Natural killer cell (primary cell): ENCODE results near the gene HTR7. TPM values are rescaled to one million over a fixed set of nuclear protein-coding genes. Genes with fewer than 3 reads are reported as not detected.
A peak's percentile ranks its signal among the peaks of the same experiment; 100 is the strongest.
"Not testable (repeated sequence)": the region's sequence is repeated elsewhere in the genome, so short reads cannot be mapped to it uniquely, and the experiment has no call there.

ENCODE experiments used
- ATAC-seq, 3 donors: fragments of 150-1000 bp in 2 of 3; fragments of 200-7000 bp in 1 of 3; cut with Tn5 transposase; 1 replicate in 1 of 3; 2 replicates in 2 of 3; pipeline ENCODE4 v1.10.0; 2021; ENCODE audit warnings: mild to moderate bottlenecking in 2 of 3, moderate library complexity in 2 of 3
- DNase-seq, 2 donors: peaks; one replicate each; pipeline versions ENCODE4 v3.0.0 to v3.0.0-alpha.2; 2013 to 2021; ENCODE audit warnings: mixed read lengths in 1 of 2
- H3K27ac ChIP-seq: one replicate; pipeline ENCODE4 v1.5.1; 2013; ENCODE audit warnings: mild to moderate bottlenecking, low read length
- H3K27me3 ChIP-seq: one replicate; pipeline ENCODE4 v1.6.1; 2013; ENCODE audit warnings: low read length; ENCODE audit not compliant: control insufficient read depth, insufficient read depth
- H3K36me3 ChIP-seq: one replicate; pipeline ENCODE4 v1.6.1; 2013; ENCODE audit warnings: low read length; ENCODE audit not compliant: control insufficient read depth, insufficient read depth
- H3K4me1 ChIP-seq: one replicate; pipeline ENCODE4 v1.6.1; 2013; ENCODE audit warnings: low read length; ENCODE audit not compliant: control insufficient read depth, insufficient read depth
- H3K4me3 ChIP-seq: one replicate; pipeline ENCODE4 v1.5.1; 2013; ENCODE audit warnings: low read length
- H3K9me3 ChIP-seq: one replicate; pipeline ENCODE4 v1.6.1; 2013; ENCODE audit warnings: low read length; ENCODE audit not compliant: control insufficient read depth, insufficient read depth
- H3K27ac Mint-ChIP-seq, 2 donors: one replicate each; pipeline ENCODE4 v1.8.0; 2022; ENCODE audit warnings: mild to moderate bottlenecking in 2 of 2, mixed read lengths in 2 of 2, moderate library complexity in 1 of 2
- H3K27me3 Mint-ChIP-seq, 2 donors: one replicate each; pipeline ENCODE4 v1.8.0; 2022; ENCODE audit warnings: low read depth in 2 of 2, mixed read lengths in 2 of 2
- H3K36me3 Mint-ChIP-seq: one replicate; pipeline ENCODE4 v1.8.0; 2022; ENCODE audit warnings: mixed read lengths
- H3K4me1 Mint-ChIP-seq, 2 donors: one replicate each; pipeline ENCODE4 v1.8.0; 2022; ENCODE audit warnings: mixed read lengths in 2 of 2
- H3K4me3 Mint-ChIP-seq: one replicate; pipeline ENCODE4 v1.8.0; 2022; ENCODE audit warnings: mild to moderate bottlenecking, moderate library complexity, mixed read lengths
- H3K9me3 Mint-ChIP-seq, 2 donors: one replicate each; pipeline ENCODE4 v1.8.0; 2022; ENCODE audit warnings: mixed read lengths in 2 of 2
- CTCF ChIP-seq: fragments of 200-600 bp; IDR thresholded peaks from one replicate; pipeline ENCODE4 v1.8.0; 2022; ENCODE audit warnings: antibody characterized with exemption
- WGBS: methylation state at CpG from one replicate; pipeline ENCODE4 v1.1.7; 2013; ENCODE audit warnings: missing lambda C conversion rate; ENCODE audit not compliant: insufficient coverage; 5-methylcytosine and 5-hydroxymethylcytosine counted together
- intact Hi-C: fragments of 100-400 bp; cut with micrococcal nuclease; formaldehyde crosslinking; loops from one replicate; pipeline ENCODE4 v1.14.2; 2022
- total RNA-seq, 4 donors: library from RNA; stranded (reverse); fragments of 120-200 nt in 1 of 4; gene quantifications; one replicate each; pipeline versions ENCODE4 v1.2.3 to v1.2.4, GENCODE V29; 2013 to 2022

The HTR7 gene
- under 1 TPM in 2 of 3 donors, not detected in 1; 0.11 to 0.20 TPM for total RNA-seq
- 1.3 TPM for total RNA-seq (2013)

GRCh38 chr10:90857635-90858460, at the start of gene HTR7:
TSS of gene HTR7 (minus strand) at chr10:90858039. CDS start at chr10:90857671, 368 bp downstream.
- WGBS: under 1% methylated on average over 102 of the region's 104 CpGs
- Mint-ChIP-seq H3K4me3 (peak within 1 kb of the TSS; percentile 90), H3K36me3 (no peaks in the 10 kb centered on the region), H3K27me3 (peaks cover 44 to 45% of the 10 kb centered on the region in 2 donors), H3K4me1 (peaks cover 11 to 12% of the 10 kb centered on the region in 2 donors), H3K27ac (peak within 1 kb of the TSS in 1 of 2 donors; percentile 87), H3K9me3 (no peaks in the 10 kb centered on the region)
- Histone ChIP-seq H3K27ac (no peak within 1 kb of the TSS), H3K9me3 (no peaks in the 10 kb centered on the region), H3K27me3 (peaks cover 31% of the 10 kb centered on the region), H3K36me3 (no peaks in the 10 kb centered on the region), H3K4me1 (peaks cover 14% of the 10 kb centered on the region), H3K4me3 (peak within 1 kb of the TSS; percentile 26)
- DNase-seq: peak; percentile 58 to 76
- TF ChIP-seq CTCF: peak; percentile 60
- intact Hi-C loops: no loop called here
- peak; percentile 80 to 87 (median 85) for ATAC-seq

- Histone ChIP-seq H3K36me3 (peaks cover 13% of the 10 kb centered on the region), H3K9me3 (no peaks in the 10 kb centered on the region), H3K4me1 (peaks cover under 1% of the 10 kb centered on the region), H3K27me3 (no peaks in the 10 kb centered on the region), H3K27ac (no peak overlapping the region), H3K4me3 (no peak overlapping the region)
- ATAC-seq (no peak), DNase-seq (no peak)
- Mint-ChIP-seq H3K4me3 (no peak overlapping the region), H3K27ac (no peak overlapping the region), H3K27me3 (no peaks in the 10 kb centered on the region), H3K9me3 (no peaks in the 10 kb centered on the region), H3K36me3 (peaks cover under 1% of the 10 kb centered on the region), H3K4me1 (no peaks in the 10 kb centered on the region)
- intact Hi-C loops: no loop called here
- TF ChIP-seq CTCF: no peak
- no CpG with 5 or more reads among the region's 1 CpG for WGBS
Measured at GRCh38 chr10:90906596-90906995, 48.8 kb upstream of the HTR7 start.

- H3K36me3 ChIP-seq: peaks cover 20% of the 10 kb centered on the region
- no peak for DNase-seq
- H3K4me3 Mint-ChIP-seq: no peak overlapping the region
- WGBS: 86% methylated on average over 1 of the region's 1 CpG
- no peak for TF ChIP-seq CTCF
- no peak overlapping the region for H3K27ac Mint-ChIP-seq
- H3K4me3 ChIP-seq: no peak overlapping the region
- peaks cover 6% of the 10 kb centered on the region for H3K36me3 Mint-ChIP-seq
- H3K27ac ChIP-seq: no peak overlapping the region
- H3K27me3 ChIP-seq: no peaks in the 10 kb centered on the region
- H3K27me3 Mint-ChIP-seq: no peaks in the 10 kb centered on the region
- no peaks in the 10 kb centered on the region for H3K9me3 ChIP-seq
- H3K4me1 Mint-ChIP-seq: no peaks in the 10 kb centered on the region
- no peak for ATAC-seq
- intact Hi-C loops: no loop called here
- no peaks in the 10 kb centered on the region for H3K4me1 ChIP-seq
- no peaks in the 10 kb centered on the region for H3K9me3 Mint-ChIP-seq
Measured at GRCh38 chr10:90905925-90906324, 48.1 kb upstream of the HTR7 start.

- 40% methylated on average over 1 of the region's 2 CpGs for WGBS
- H3K4me3 Mint-ChIP-seq, ATAC-seq, H3K4me3 ChIP-seq, H3K4me1 ChIP-seq, H3K4me1 Mint-ChIP-seq, H3K27me3 Mint-ChIP-seq, H3K27me3 ChIP-seq, DNase-seq, H3K27ac ChIP-seq, H3K9me3 Mint-ChIP-seq, intact Hi-C loops, H3K9me3 ChIP-seq: not testable (repeated sequence)
- Mint-ChIP-seq H3K36me3 (peaks cover 34% of the 10 kb centered on the region), H3K27ac (peak overlapping the region; percentile 57)
- peaks cover 33% of the 10 kb centered on the region for H3K36me3 ChIP-seq
Measured at GRCh38 chr10:90896916-90897315, 39.1 kb upstream of the HTR7 start.
